HCT116 (cell line): ENCODE results near the gene CFAP410. TPM values are rescaled to one million over a fixed set of nuclear protein-coding genes. Genes with fewer than 3 reads are reported as not detected.

Source experiments
- ATAC-seq: fragments of 200-7000 bp; cut with Tn5 transposase; 2 replicates; pipeline ENCODE4 v1.9.1; 2020; ENCODE audit warnings: mild to moderate bottlenecking, moderate library complexity
- BruUV-seq: library from RNA; stranded (reverse); fragments of 400-500 nt; replicated peaks from 2 replicates; lab custom pipeline; 2021; lab: Mats Ljungman, UMichigan
- CTCF ChIA-PET: fragments of 300-600 bp; sonication (Branson Sonifier 250); formaldehyde crosslinking; loops from one replicate; lab custom pipeline; 2021; ENCODE audit warnings: antibody characterized with exemption; lab: Charles Lee
- POLR2A ChIA-PET: fragments of 300-600, 350-600 bp; sonication (Branson Sonifier 250); formaldehyde crosslinking; loops from one replicate; lab custom pipeline; 2021; ENCODE audit warnings: antibody characterized with exemption; lab: Charles Lee
- RAD21 ChIA-PET, 2 experiments: fragments of 300-600 bp; sonication (Branson Sonifier 250); formaldehyde crosslinking; loops; one replicate each; lab custom pipeline; 2023; ENCODE audit warnings: low total read pairs in 2 of 2; ENCODE audit not compliant: uncharacterized antibody in 2 of 2, unreplicated experiment in 2 of 2, low non-redundant PET in 1 of 2; lab: Charles Lee
- DNase-seq: peaks from one replicate; pipeline ENCODE4 v3.0.0-alpha.2; 2010; ENCODE audit warnings: low read depth, low spot score
- H2AFZ ChIP-seq: fragments of 200-600 bp; shearing (Covaris generic), sonication (generic); 2 replicates; pipeline ENCODE4 v1.6.1; 2017; ENCODE audit warnings: low read depth, mixed run types, mixed read lengths, antibody characterized with exemption, low read length; ENCODE audit not compliant: poor library complexity, severe bottlenecking
- H3K27ac ChIP-seq: 2 replicates; pipeline ENCODE4 v1.5.1; 2012; ENCODE audit warnings: low read depth, low read length
- H3K27me3 ChIP-seq: fragments of 200-600 bp; sonication (generic); 2 replicates; pipeline ENCODE4 v1.6.1; 2016; ENCODE audit warnings: mixed run types, low read length, mixed read lengths; ENCODE audit not compliant: insufficient read depth
- H3K36me3 ChIP-seq, 2 experiments: fragments of 200-500 bp in 1 of 2; fragments of 200-600 bp in 1 of 2; sonication (Bioruptor generic) in 1 of 2; sonication (generic) in 1 of 2; 2 replicates each; pipeline versions ENCODE4 v1.5.1 to v1.6.1; 2014 to 2016; ENCODE audit warnings: low read length in 2 of 2, inconsistent platforms in 1 of 2, mixed read lengths in 1 of 2, mixed run types in 1 of 2; ENCODE audit not compliant: insufficient read depth in 2 of 2, control insufficient read depth in 1 of 2
- H3K4me1 ChIP-seq, 2 experiments: fragments of 200-600 bp in 1 of 2; sonication (generic) in 1 of 2; 2 replicates each; pipeline versions ENCODE4 v1.5.1 to v1.6.1; 2012 to 2017; ENCODE audit warnings: low read length in 2 of 2, inconsistent platforms in 1 of 2, mild to moderate bottlenecking in 1 of 2, mixed read lengths in 1 of 2, mixed run types in 1 of 2, moderate library complexity in 1 of 2; ENCODE audit not compliant: insufficient read depth in 2 of 2, control insufficient read depth in 1 of 2
- H3K4me2 ChIP-seq: fragments of 200-600 bp; sonication (generic); 2 replicates; pipeline ENCODE4 v1.6.1; 2017; ENCODE audit warnings: mixed run types, low read length, mixed read lengths
- H3K4me3 ChIP-seq, 2 experiments: fragments of 200-600 bp in 1 of 2; sonication (generic) in 1 of 2; replicated peaks in 1 of 2; 2 replicates each; pipeline ENCODE4 v1.5.1; 2011 to 2016; ENCODE audit warnings: low read length in 2 of 2, control low read depth in 1 of 2, low read depth in 1 of 2, mild to moderate bottlenecking in 1 of 2, mixed read lengths in 1 of 2, mixed run types in 1 of 2
- H3K79me2 ChIP-seq: fragments of 200-600 bp; sonication (generic); 2 replicates; pipeline ENCODE4 v1.6.1; 2017; ENCODE audit warnings: mild to moderate bottlenecking, mixed run types, low read length, moderate library complexity, mixed read lengths; ENCODE audit not compliant: insufficient read depth
- H3K9ac ChIP-seq: fragments of 200-600 bp; sonication (generic); 2 replicates; pipeline ENCODE4 v1.6.1; 2016; ENCODE audit warnings: low read length, mixed read lengths
- H3K9me2 ChIP-seq: fragments of 200-600 bp; sonication (generic), shearing (Covaris generic); 2 replicates; pipeline ENCODE4 v1.6.1; 2017; ENCODE audit warnings: mixed run types, mild to moderate bottlenecking, moderate library complexity; ENCODE audit not compliant: insufficient read depth
- H3K9me3 ChIP-seq, 2 experiments: fragments of 200-500 bp in 1 of 2; fragments of 200-600 bp in 1 of 2; sonication (Bioruptor generic) in 1 of 2; sonication (generic) in 1 of 2; 2 replicates each; pipeline ENCODE4 v1.6.1; 2014 to 2017; ENCODE audit warnings: low read length in 2 of 2, mixed read lengths in 2 of 2, inconsistent platforms in 1 of 2, low read depth in 1 of 2, mild to moderate bottlenecking in 1 of 2, mixed run types in 1 of 2, moderate library complexity in 1 of 2; ENCODE audit not compliant: control insufficient read depth in 1 of 2, insufficient read depth in 1 of 2
- H4K20me1 ChIP-seq: fragments of 200-600 bp; sonication (generic), shearing (Covaris generic); 2 replicates; pipeline ENCODE4 v1.6.1; 2017; ENCODE audit warnings: mixed run types, mild to moderate bottlenecking, moderate library complexity; ENCODE audit not compliant: insufficient read depth
- CBX3 ChIP-seq: IDR thresholded peaks from 2 replicates; pipeline ENCODE4 v1.6.1; 2012; ENCODE audit warnings: low read depth
- EGR1 ChIP-seq: IDR thresholded peaks from 2 replicates; pipeline ENCODE4 v1.6.1; 2012; ENCODE audit warnings: low read depth
- ELF1 ChIP-seq: IDR thresholded peaks from 2 replicates; pipeline ENCODE4 v1.6.1; 2012; ENCODE audit warnings: low read depth, borderline replicate concordance
- EZH2phosphoT487 ChIP-seq: fragments of 200-600 bp; IDR thresholded peaks from 2 replicates; pipeline ENCODE4 v1.6.1; 2018; ENCODE audit warnings: antibody characterized with exemption, borderline replicate concordance
- RAD21 ChIP-seq: IDR thresholded peaks from 2 replicates; pipeline ENCODE4 v1.6.1; 2012; ENCODE audit warnings: low read depth, mild to moderate bottlenecking
- SIN3A ChIP-seq: IDR thresholded peaks from 2 replicates; pipeline ENCODE4 v1.6.1; 2012; ENCODE audit warnings: low read depth
- TCF7L2 ChIP-seq: IDR thresholded peaks from 2 replicates; pipeline ENCODE4 v1.7.0; 2011; ENCODE audit warnings: borderline replicate concordance, inconsistent platforms; ENCODE audit not compliant: insufficient read depth, insufficient read length; ENCODE audit errors: extremely low read depth
- YY1 ChIP-seq: IDR thresholded peaks from 2 replicates; pipeline ENCODE4 v1.6.1; 2011; ENCODE audit warnings: low read length, low read depth, moderate library complexity, mild to moderate bottlenecking; ENCODE audit not compliant: insufficient replicate concordance; ENCODE audit errors: extremely low read depth
- ZFX ChIP-seq: fragments of 450-650 bp; IDR thresholded peaks from 2 replicates; pipeline ENCODE4 v1.6.1; 2017
- intact Hi-C: fragments of 100-400 bp; cut with micrococcal nuclease; formaldehyde crosslinking; loops from 2 replicates; pipeline ENCODE4 v1.10.0; 2022
- total RNA-seq: library from RNA; stranded (reverse); gene quantifications from one replicate; pipeline ENCODE4 v1.2.1, GENCODE V29; 2021; ENCODE audit not compliant: unreplicated experiment
- TF ChIP-seq, protein P1 (sequence below): IDR thresholded peaks from 2 replicates; pipeline ENCODE4 v1.6.1; 2012; ENCODE audit warnings: low read depth
- TF ChIP-seq, protein P2 (sequence below): IDR thresholded peaks from 2 replicates; pipeline ENCODE4 v1.6.1; 2012
- TF ChIP-seq, protein P3 (sequence below): IDR thresholded peaks from 2 replicates; pipeline ENCODE4 v1.6.1; 2011; ENCODE audit warnings: mild to moderate bottlenecking, low read length, moderate library complexity; ENCODE audit not compliant: insufficient replicate concordance; ENCODE audit errors: extremely low read depth
- TF ChIP-seq, protein P4 (sequence below), 3 experiments: fragments of 200-600 bp in 1 of 3; sonication (generic) in 1 of 3; IDR thresholded peaks in 2 of 3; conservative IDR thresholded peaks in 1 of 3; 2 replicates each; pipeline ENCODE4 v1.5.1; 2012 to 2017; ENCODE audit warnings: low read depth in 2 of 3, low read length in 2 of 3, antibody characterized with exemption in 1 of 3, borderline replicate concordance in 1 of 3, control low read depth in 1 of 3, mild to moderate bottlenecking in 1 of 3, mixed read lengths in 1 of 3, mixed run types in 1 of 3, moderate library complexity in 1 of 3; ENCODE audit not compliant: insufficient read depth in 1 of 3

CFAP410 gene
- total RNA-seq, 1 experiment from 2014 or later = 15.3 TPM

DNA sequence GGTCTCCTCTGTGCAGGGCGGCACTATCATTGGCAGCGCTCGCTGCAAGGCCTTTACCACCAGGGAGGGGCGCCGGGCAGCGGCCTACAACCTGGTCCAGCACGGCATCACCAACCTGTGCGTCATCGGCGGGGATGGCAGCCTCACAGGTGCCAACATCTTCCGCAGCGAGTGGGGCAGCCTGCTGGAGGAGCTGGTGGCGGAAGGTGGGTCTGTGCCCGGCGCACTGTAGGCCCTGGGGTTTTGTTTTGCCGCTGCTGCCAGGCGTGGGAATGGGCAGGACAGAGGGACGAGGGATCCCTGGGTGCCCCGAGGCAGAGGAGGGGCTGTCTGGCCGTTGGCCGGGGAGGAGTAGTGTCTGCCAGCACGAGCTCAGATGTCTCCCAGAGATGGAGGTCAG is 27.1 kb downstream of the CFAP410 start (continued):
- TF ChIP-seq ELF1 = no peak
- TF ChIP-seq, protein P1, sequence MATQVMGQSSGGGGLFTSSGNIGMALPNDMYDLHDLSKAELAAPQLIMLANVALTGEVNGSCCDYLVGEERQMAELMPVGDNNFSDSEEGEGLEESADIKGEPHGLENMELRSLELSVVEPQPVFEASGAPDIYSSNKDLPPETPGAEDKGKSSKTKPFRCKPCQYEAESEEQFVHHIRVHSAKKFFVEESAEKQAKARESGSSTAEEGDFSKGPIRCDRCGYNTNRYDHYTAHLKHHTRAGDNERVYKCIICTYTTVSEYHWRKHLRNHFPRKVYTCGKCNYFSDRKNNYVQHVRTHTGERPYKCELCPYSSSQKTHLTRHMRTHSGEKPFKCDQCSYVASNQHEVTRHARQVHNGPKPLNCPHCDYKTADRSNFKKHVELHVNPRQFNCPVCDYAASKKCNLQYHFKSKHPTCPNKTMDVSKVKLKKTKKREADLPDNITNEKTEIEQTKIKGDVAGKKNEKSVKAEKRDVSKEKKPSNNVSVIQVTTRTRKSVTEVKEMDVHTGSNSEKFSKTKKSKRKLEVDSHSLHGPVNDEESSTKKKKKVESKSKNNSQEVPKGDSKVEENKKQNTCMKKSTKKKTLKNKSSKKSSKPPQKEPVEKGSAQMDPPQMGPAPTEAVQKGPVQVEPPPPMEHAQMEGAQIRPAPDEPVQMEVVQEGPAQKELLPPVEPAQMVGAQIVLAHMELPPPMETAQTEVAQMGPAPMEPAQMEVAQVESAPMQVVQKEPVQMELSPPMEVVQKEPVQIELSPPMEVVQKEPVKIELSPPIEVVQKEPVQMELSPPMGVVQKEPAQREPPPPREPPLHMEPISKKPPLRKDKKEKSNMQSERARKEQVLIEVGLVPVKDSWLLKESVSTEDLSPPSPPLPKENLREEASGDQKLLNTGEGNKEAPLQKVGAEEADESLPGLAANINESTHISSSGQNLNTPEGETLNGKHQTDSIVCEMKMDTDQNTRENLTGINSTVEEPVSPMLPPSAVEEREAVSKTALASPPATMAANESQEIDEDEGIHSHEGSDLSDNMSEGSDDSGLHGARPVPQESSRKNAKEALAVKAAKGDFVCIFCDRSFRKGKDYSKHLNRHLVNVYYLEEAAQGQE = no peak

DNA sequence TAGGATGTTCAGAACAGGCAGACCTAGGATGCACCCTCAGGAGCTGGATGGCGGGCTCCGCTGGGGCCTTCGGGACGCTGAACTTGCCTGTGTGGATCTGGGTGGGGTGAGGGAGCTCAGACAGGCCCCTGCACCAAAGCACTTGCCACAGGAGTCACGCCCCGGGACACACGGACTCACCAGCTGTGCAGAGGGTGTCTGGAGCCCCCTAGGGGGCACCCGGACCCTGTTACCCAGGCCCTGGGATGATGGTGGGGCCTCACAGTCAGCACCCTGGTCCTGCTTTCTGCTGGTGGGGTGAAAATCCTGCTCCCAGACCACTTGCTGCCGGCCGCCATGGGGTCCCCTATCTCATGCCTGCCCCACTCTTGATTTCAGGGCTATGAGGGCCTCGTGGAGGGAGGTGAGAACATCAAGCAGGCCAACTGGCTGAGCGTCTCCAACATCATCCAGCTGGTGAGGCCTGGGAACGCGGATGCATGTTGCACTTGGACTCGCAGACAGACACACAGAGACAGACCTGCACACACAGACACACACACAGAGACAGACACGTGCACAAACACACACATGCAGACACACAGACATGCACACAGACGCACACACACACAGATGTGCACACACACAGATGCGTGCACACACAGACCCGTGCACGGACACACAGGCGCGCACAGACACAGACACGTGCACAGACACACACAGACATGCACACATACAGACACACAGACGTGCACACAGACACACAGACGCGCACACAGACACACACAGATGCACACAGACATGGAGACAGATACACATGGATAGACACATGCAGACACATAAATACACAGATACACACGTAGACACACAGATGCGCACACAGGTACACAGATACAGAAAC is 28.3 kb downstream of the CFAP410 start:
- CTCF ChIA-PET = no interaction called here
- Histone ChIP-seq H3K27me3 (no peaks in the 10 kb centered on the region), H3K36me3 (peaks cover 7 to 15% of the 10 kb centered on the region in 2 experiments; a peak in 3 of 4 replicates), H3K4me3 (no peak overlapping the region), H3K4me1 (no peaks in the 10 kb centered on the region), H3K79me2 (peaks cover 6% of the 10 kb centered on the region; the same call in 1 of the 2 replicates), H2AFZ (no peak overlapping the region), H3K9me3 (no peaks in the 10 kb centered on the region), H4K20me1 (no peaks in the 10 kb centered on the region), H3K9me2 (no peaks in the 10 kb centered on the region), H3K9ac (no peak overlapping the region), H3K27ac (no peak overlapping the region), H3K4me2 (no peak overlapping the region)
- intact Hi-C loops = no loop called here
- DNase-seq (no peak), ATAC-seq (no peak)
- POLR2A ChIA-PET = no interaction called here
- RAD21 ChIA-PET = no interaction called here
- TF ChIP-seq, protein P2, sequence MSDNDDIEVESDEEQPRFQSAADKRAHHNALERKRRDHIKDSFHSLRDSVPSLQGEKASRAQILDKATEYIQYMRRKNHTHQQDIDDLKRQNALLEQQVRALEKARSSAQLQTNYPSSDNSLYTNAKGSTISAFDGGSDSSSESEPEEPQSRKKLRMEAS = no peak
- TF ChIP-seq, protein P3, sequence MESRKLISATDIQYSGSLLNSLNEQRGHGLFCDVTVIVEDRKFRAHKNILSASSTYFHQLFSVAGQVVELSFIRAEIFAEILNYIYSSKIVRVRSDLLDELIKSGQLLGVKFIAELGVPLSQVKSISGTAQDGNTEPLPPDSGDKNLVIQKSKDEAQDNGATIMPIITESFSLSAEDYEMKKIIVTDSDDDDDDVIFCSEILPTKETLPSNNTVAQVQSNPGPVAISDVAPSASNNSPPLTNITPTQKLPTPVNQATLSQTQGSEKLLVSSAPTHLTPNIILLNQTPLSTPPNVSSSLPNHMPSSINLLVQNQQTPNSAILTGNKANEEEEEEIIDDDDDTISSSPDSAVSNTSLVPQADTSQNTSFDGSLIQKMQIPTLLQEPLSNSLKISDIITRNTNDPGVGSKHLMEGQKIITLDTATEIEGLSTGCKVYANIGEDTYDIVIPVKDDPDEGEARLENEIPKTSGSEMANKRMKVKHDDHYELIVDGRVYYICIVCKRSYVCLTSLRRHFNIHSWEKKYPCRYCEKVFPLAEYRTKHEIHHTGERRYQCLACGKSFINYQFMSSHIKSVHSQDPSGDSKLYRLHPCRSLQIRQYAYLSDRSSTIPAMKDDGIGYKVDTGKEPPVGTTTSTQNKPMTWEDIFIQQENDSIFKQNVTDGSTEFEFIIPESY = no peak
- TF ChIP-seq RAD21 (no peak), EZH2phosphoT487 (no peak), SIN3A (no peak), YY1 (no peak), EGR1 (no peak), TCF7L2 (no peak), ZFX (no peak), CBX3 (no peak)
- TF ChIP-seq, protein P4, sequence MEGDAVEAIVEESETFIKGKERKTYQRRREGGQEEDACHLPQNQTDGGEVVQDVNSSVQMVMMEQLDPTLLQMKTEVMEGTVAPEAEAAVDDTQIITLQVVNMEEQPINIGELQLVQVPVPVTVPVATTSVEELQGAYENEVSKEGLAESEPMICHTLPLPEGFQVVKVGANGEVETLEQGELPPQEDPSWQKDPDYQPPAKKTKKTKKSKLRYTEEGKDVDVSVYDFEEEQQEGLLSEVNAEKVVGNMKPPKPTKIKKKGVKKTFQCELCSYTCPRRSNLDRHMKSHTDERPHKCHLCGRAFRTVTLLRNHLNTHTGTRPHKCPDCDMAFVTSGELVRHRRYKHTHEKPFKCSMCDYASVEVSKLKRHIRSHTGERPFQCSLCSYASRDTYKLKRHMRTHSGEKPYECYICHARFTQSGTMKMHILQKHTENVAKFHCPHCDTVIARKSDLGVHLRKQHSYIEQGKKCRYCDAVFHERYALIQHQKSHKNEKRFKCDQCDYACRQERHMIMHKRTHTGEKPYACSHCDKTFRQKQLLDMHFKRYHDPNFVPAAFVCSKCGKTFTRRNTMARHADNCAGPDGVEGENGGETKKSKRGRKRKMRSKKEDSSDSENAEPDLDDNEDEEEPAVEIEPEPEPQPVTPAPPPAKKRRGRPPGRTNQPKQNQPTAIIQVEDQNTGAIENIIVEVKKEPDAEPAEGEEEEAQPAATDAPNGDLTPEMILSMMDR (IDR thresholded peaks at IDR 0.05 in 2 of 3, conservative IDR thresholded peaks at IDR 0.05 in 1 of 3; ENCODE audit: borderline replicate concordance in 1 of 3, insufficient read depth in 1 of 3, low read depth in 2 of 3, low read length in 2 of 3) = no peak
- BruUV-seq = no TSS peak
